Stomach (tissue), 4 donors: ENCODE data around the gene TENT4B.

ENCODE experiments used
- POLR2A ChIP-seq, 4 donors: fragments of 450-650 bp; IDR thresholded peaks; one replicate each; pipeline ENCODE4 v1.6.1; 2016; ENCODE audit warnings: antibody characterized with exemption in 4 of 4, control low read depth in 2 of 4, mild to moderate bottlenecking in 1 of 4, moderate library complexity in 1 of 4
- POLR2AphosphoS5 ChIP-seq, 3 donors: sonication (generic); formaldehyde crosslinking; IDR thresholded peaks; one replicate each; pipeline ENCODE4 v1.6.1; 2016; ENCODE audit warnings: antibody characterized with exemption in 3 of 3
- TF ChIP-seq, protein P1 (sequence below), 7 experiments: fragments of 450-650 bp in 4 of 7; fragments of 200-600 bp in 3 of 7; sonication (generic) in 3 of 7; IDR thresholded peaks; one replicate each; pipeline ENCODE4 v1.5.1; 2016 to 2019; ENCODE audit warnings: antibody characterized with exemption in 7 of 7, control low read depth in 2 of 7, mild to moderate bottlenecking in 1 of 7

GRCh38 chr16:50254072-50254471 is 101.0 kb downstream of the TENT4B start:
- TF ChIP-seq, protein P1, sequence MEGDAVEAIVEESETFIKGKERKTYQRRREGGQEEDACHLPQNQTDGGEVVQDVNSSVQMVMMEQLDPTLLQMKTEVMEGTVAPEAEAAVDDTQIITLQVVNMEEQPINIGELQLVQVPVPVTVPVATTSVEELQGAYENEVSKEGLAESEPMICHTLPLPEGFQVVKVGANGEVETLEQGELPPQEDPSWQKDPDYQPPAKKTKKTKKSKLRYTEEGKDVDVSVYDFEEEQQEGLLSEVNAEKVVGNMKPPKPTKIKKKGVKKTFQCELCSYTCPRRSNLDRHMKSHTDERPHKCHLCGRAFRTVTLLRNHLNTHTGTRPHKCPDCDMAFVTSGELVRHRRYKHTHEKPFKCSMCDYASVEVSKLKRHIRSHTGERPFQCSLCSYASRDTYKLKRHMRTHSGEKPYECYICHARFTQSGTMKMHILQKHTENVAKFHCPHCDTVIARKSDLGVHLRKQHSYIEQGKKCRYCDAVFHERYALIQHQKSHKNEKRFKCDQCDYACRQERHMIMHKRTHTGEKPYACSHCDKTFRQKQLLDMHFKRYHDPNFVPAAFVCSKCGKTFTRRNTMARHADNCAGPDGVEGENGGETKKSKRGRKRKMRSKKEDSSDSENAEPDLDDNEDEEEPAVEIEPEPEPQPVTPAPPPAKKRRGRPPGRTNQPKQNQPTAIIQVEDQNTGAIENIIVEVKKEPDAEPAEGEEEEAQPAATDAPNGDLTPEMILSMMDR (IDR thresholded peaks at IDR 0.05), result no peak
- TF ChIP-seq POLR2A (IDR thresholded peaks at IDR 0.05) (no peak), POLR2AphosphoS5 (IDR thresholded peaks at IDR 0.05) (no peak)
